ENCODE measurements around the gene FSCN2. TPM values are rescaled to one million over a fixed set of nuclear protein-coding genes. Genes with fewer than 3 reads are reported as not detected.
A peak's percentile ranks its signal among the peaks of the same experiment; 100 is the strongest.

The FSCN2 gene
- polyA plus RNA-seq, 1 of the 3 experiments (the other 2 are of a cell fraction), result 2.1 TPM

GRCh38 chr17:81578561-81579225, 50.5 kb downstream of the FSCN2 start:
- peaks cover 30% of the 10 kb centered on the region for H3F3A ChIP-seq (replicated peaks; ENCODE audit: insufficient read depth)
- H4K20me1 ChIP-seq (ENCODE audit: insufficient read depth), result peaks cover 16% of the 10 kb centered on the region
- TF ChIP-seq IRF3 (IDR thresholded peaks at IDR 0.05; ENCODE audit: low read depth, low read length) (no peak), MAX (IDR thresholded peaks at IDR 0.05; ENCODE audit: low read depth) (no peak), TEAD4 (IDR thresholded peaks at IDR 0.05; ENCODE audit: borderline replicate concordance, insufficient read depth) (no peak), MEF2A (IDR thresholded peaks at IDR 0.05; ENCODE audit: borderline replicate concordance, low read depth) (no peak)
- no peak overlapping the region for H2AFZ ChIP-seq (ENCODE audit: low read depth)
- peaks cover 30 to 59% of the 10 kb centered on the region in 2 experiments for H3K36me3 ChIP-seq (replicated peaks in 1 of 2; ENCODE audit: control insufficient read depth in 1 of 2, insufficient read depth in 2 of 2, low read length in 1 of 2)
- H3K79me2 ChIP-seq (ENCODE audit: insufficient read depth), result peaks cover 72% of the 10 kb centered on the region
- 96% methylated on average over 6 of the region's 6 CpGs for WGBS (ENCODE audit: low lambda C conversion rate)
- H3K9ac ChIP-seq, result no peak overlapping the region
- H3K9me2 ChIP-seq, result no peaks in the 10 kb centered on the region
- ChIA-PET CTCF (interaction anchor here (1.1 to 3.0 kb wide), 4 partner anchors 11 to 286 kb away, joined by 4 to 19 read pairs (median 6); no protein-coding TSS in a partner anchor), POLR2A (no interaction called here)
- H3K4me1 ChIP-seq (ENCODE audit: control insufficient read depth in 1 of 2, insufficient read depth in 2 of 2, low read depth in 1 of 2, low read length in 1 of 2), result peaks cover 17 to 55% of the 10 kb centered on the region in 2 experiments
- no peak overlapping the region for H3K4me3 ChIP-seq (ENCODE audit: low read depth in 2 of 2, low read length in 1 of 2)
- H3K27ac ChIP-seq (ENCODE audit: low read depth in 2 of 2, low read length in 1 of 2), result peak overlapping the region in 1 of 2 experiments; percentile 67; a peak in 2 of 4 replicates
- H3K9me3 ChIP-seq, result no peaks in the 10 kb centered on the region
- H3K27me3 ChIP-seq (ENCODE audit: insufficient read depth), result no peaks in the 10 kb centered on the region
- H3K4me2 ChIP-seq, result peak overlapping the region; percentile 65; the same call in 1 of the 2 replicates
- no peak for DNase-seq

GRCh38 chr17:81579298-81579697, 51.1 kb downstream of the FSCN2 start:
- Histone ChIP-seq H3K4me1 (ENCODE audit: control insufficient read depth in 1 of 2, insufficient read depth in 2 of 2, low read depth in 1 of 2, low read length in 1 of 2) (peaks cover 10 to 52% of the 10 kb centered on the region in 2 experiments), H3K79me2 (ENCODE audit: insufficient read depth) (peaks cover 66% of the 10 kb centered on the region), H3K9ac (no peak overlapping the region), H3F3A (replicated peaks; ENCODE audit: insufficient read depth) (peaks cover 29% of the 10 kb centered on the region), H3K27me3 (ENCODE audit: insufficient read depth) (no peaks in the 10 kb centered on the region), H3K27ac (ENCODE audit: low read depth in 2 of 2, low read length in 1 of 2) (peak overlapping the region in 1 of 2 experiments; percentile 17; a peak in 1 of 4 replicates), H4K20me1 (ENCODE audit: insufficient read depth) (peaks cover 16% of the 10 kb centered on the region), H3K36me3 (replicated peaks in 1 of 2; ENCODE audit: control insufficient read depth in 1 of 2, insufficient read depth in 2 of 2, low read length in 1 of 2) (peaks cover 33 to 59% of the 10 kb centered on the region in 2 experiments), H3K9me3 (no peaks in the 10 kb centered on the region), H2AFZ (ENCODE audit: low read depth) (no peak overlapping the region), H3K4me2 (peak overlapping the region; percentile 30; the same call in 1 of the 2 replicates), H3K4me3 (ENCODE audit: low read depth in 2 of 2, low read length in 1 of 2) (no peak overlapping the region), H3K9me2 (no peaks in the 10 kb centered on the region)
- 91% methylated on average over 5 of the region's 6 CpGs for WGBS (ENCODE audit: low lambda C conversion rate)
- no peak for DNase-seq
- CTCF ChIA-PET, result interaction anchor here (1.1 to 3.0 kb wide), 3 partner anchors 12 to 28 kb away, joined by 6 to 19 read pairs (median 7); no protein-coding TSS in a partner anchor
- TF ChIP-seq TAF1 (IDR thresholded peaks at IDR 0.05; ENCODE audit: borderline replicate concordance, low read depth, low read length), result no peak
- no peak for TF ChIP-seq GATA2 (CRISPR knock-in tag; IDR thresholded peaks at IDR 0.05)
- POLR2A ChIA-PET, result no interaction called here

GRCh38 chr17:81579821-81580321, 51.7 kb downstream of the FSCN2 start:
- no peak for DNase-seq
- H3K79me2 ChIP-seq (ENCODE audit: insufficient read depth), result peaks cover 61% of the 10 kb centered on the region
- H3K9ac ChIP-seq, result no peak overlapping the region
- ChIA-PET CTCF (interaction anchor here (0.8 to 3.0 kb wide), 4 partner anchors 13 to 28 kb away, joined by 3 to 19 read pairs (median 6); no protein-coding TSS in a partner anchor), POLR2A (no interaction called here)
- no peak overlapping the region for H3K4me3 ChIP-seq (ENCODE audit: low read depth in 2 of 2, low read length in 1 of 2)
- no peak overlapping the region for H2AFZ ChIP-seq (ENCODE audit: low read depth)
- TF ChIP-seq RCOR1 (IDR thresholded peaks at IDR 0.05; ENCODE audit: low read length) (no peak), FOSL2 (IDR thresholded peaks at IDR 0.05; ENCODE audit: borderline replicate concordance, low read depth) (peak; percentile 47; the same call in 1 of the 2 replicates)
- peak overlapping the region; percentile 30; the same call in 1 of the 2 replicates for H3K4me2 ChIP-seq
- H3K4me1 ChIP-seq (ENCODE audit: control insufficient read depth in 1 of 2, insufficient read depth in 2 of 2, low read depth in 1 of 2, low read length in 1 of 2), result peaks cover 6 to 47% of the 10 kb centered on the region in 2 experiments; a peak in 3 of 4 replicates
- H4K20me1 ChIP-seq (ENCODE audit: insufficient read depth), result peaks cover 16% of the 10 kb centered on the region
- peak overlapping the region in 1 of 2 experiments; percentile 17; a peak in 1 of 4 replicates for H3K27ac ChIP-seq (ENCODE audit: low read depth in 2 of 2, low read length in 1 of 2)
- no peaks in the 10 kb centered on the region for H3K27me3 ChIP-seq (ENCODE audit: insufficient read depth)
- peaks cover 33% of the 10 kb centered on the region for H3F3A ChIP-seq (replicated peaks; ENCODE audit: insufficient read depth)
- H3K36me3 ChIP-seq (replicated peaks in 1 of 2; ENCODE audit: control insufficient read depth in 1 of 2, insufficient read depth in 2 of 2, low read length in 1 of 2), result peaks cover 37 to 58% of the 10 kb centered on the region in 2 experiments
- 77% methylated on average over 10 of the region's 10 CpGs for WGBS (ENCODE audit: low lambda C conversion rate)
- H3K9me2 ChIP-seq, result no peaks in the 10 kb centered on the region
- no peaks in the 10 kb centered on the region for H3K9me3 ChIP-seq

All from SK-N-SH (cell line).